Panc1 (cell line): ENCODE data around the gene ACOX1. TPM values are rescaled to one million over a fixed set of nuclear protein-coding genes. Genes with fewer than 3 reads are reported as not detected.
"Not testable (repeated sequence)": the region's sequence is repeated elsewhere in the genome, so short reads cannot be mapped to it uniquely, and the experiment has no call there.

Source experiments
- ATAC-seq: fragments of 200-7000 bp; cut with Tn5 transposase; 2 replicates; pipeline ENCODE4 v1.9.1; 2020; ENCODE audit warnings: mild to moderate bottlenecking, moderate library complexity
- BruUV-seq: library from RNA; stranded (reverse); fragments of 400-500 nt; replicated peaks from 2 replicates; lab custom pipeline; 2021; lab: Mats Ljungman, UMichigan
- CTCF ChIA-PET: fragments of 300-600 bp; sonication (Branson Sonifier 250); formaldehyde crosslinking; loops from one replicate; lab custom pipeline; 2022; ENCODE audit warnings: antibody characterized with exemption; lab: Charles Lee
- POLR2A ChIA-PET: fragments of 300-600 bp; sonication (Branson Sonifier 250); formaldehyde crosslinking; loops from one replicate; lab custom pipeline; 2022; ENCODE audit warnings: antibody characterized with exemption; lab: Charles Lee
- DNase-seq: peaks from one replicate; pipeline ENCODE4 v3.0.0-alpha.2; 2010; ENCODE audit warnings: low read depth, low spot score
- H3K27ac ChIP-seq: 2 replicates; pipeline ENCODE4 v1.5.1; 2011; ENCODE audit warnings: mild to moderate bottlenecking, low read length, inconsistent platforms
- H3K27me3 ChIP-seq: fragments of 200-500 bp; sonication (Bioruptor generic); 2 replicates; pipeline ENCODE4 v1.6.0; 2014; ENCODE audit warnings: low read length, inconsistent platforms; ENCODE audit not compliant: control insufficient read depth, insufficient read depth
- H3K36me3 ChIP-seq: fragments of 200-500 bp; sonication (Bioruptor generic); 2 replicates; pipeline ENCODE4 v1.5.1; 2014; ENCODE audit warnings: inconsistent platforms, mild to moderate bottlenecking, low read length, moderate library complexity; ENCODE audit not compliant: control insufficient read depth, insufficient read depth
- H3K4me1 ChIP-seq: 2 replicates; pipeline ENCODE4 v1.5.1; 2011; ENCODE audit warnings: inconsistent platforms, mild to moderate bottlenecking, low read length, moderate library complexity; ENCODE audit not compliant: control insufficient read depth, insufficient read depth
- H3K4me3 ChIP-seq, 2 experiments: 2 replicates each; pipeline ENCODE4 v1.5.1; 2011 to 2012; ENCODE audit warnings: low read depth in 2 of 2, low read length in 2 of 2, mild to moderate bottlenecking in 2 of 2, inconsistent platforms in 1 of 2, moderate library complexity in 1 of 2
- H3K9me3 ChIP-seq: fragments of 200-500 bp; sonication (Bioruptor generic); 2 replicates; pipeline ENCODE4 v1.5.1; 2014; ENCODE audit warnings: low read depth, mild to moderate bottlenecking, inconsistent platforms, low read length, moderate library complexity; ENCODE audit not compliant: control insufficient read depth, insufficient read depth
- CTCF ChIP-seq: fragments of 450-650 bp; IDR thresholded peaks from 2 replicates; pipeline ENCODE4 v1.5.1; 2017; ENCODE audit warnings: mild to moderate bottlenecking
- POLR2AphosphoS5 ChIP-seq: IDR thresholded peaks from 2 replicates; pipeline ENCODE4 v1.6.1; 2012; ENCODE audit warnings: mild to moderate bottlenecking, low read depth, low read length, moderate library complexity
- SIN3A ChIP-seq: IDR thresholded peaks from 2 replicates; pipeline ENCODE4 v1.6.1; 2012; ENCODE audit warnings: low read depth, mild to moderate bottlenecking, low read length, moderate library complexity, borderline replicate concordance; ENCODE audit not compliant: insufficient read depth
- TCF7L2 ChIP-seq: IDR thresholded peaks from 2 replicates; pipeline ENCODE4 v1.6.1; 2011; ENCODE audit warnings: mild to moderate bottlenecking, low read depth, low read length, inconsistent platforms
- in situ Hi-C: cut with HindIII; loops from 2 replicates; pipeline ENCODE4 v1.10.0; 2016; ENCODE audit warnings: low sequenced_read_pairs, low pct_unique_long_range_greater_than_20kb
- intact Hi-C: fragments of 100-400 bp; cut with micrococcal nuclease; formaldehyde crosslinking; loops from one replicate; pipeline ENCODE4 v1.10.0; 2022; ENCODE audit not compliant: unreplicated experiment
- total RNA-seq: library from RNA; stranded (reverse); gene quantifications from one replicate; pipeline ENCODE4 v1.2.1, GENCODE V29; 2021; ENCODE audit not compliant: unreplicated experiment
- TF ChIP-seq, protein P1 (sequence below), 2 experiments: IDR thresholded peaks; 2 replicates each; pipeline ENCODE4 v1.6.1; 2011 to 2012; ENCODE audit warnings: low read depth in 2 of 2, control low read depth in 1 of 2, low read length in 1 of 2, mild to moderate bottlenecking in 1 of 2, moderate library complexity in 1 of 2; ENCODE audit not compliant: insufficient read depth in 1 of 2

Gene ACOX1
- total RNA-seq, 1 experiment from 2014 or later, result 53.5 TPM

GRCh38 chr17:75975757-75976174 lies 3.2 kb downstream of the ACOX1 start:
- H3K9me3 ChIP-seq, result no peaks in the 10 kb centered on the region
- intact Hi-C loops, result no loop called here
- H3K27me3 ChIP-seq, result no peaks in the 10 kb centered on the region
- in situ Hi-C loops, result no loop called here
- CTCF ChIA-PET, result no interaction called here
- no peak overlapping the region for H3K4me3 ChIP-seq
- TF ChIP-seq POLR2AphosphoS5 (no peak), CTCF (no peak), SIN3A (no peak), TCF7L2 (no peak)
- TF ChIP-seq, protein P1, sequence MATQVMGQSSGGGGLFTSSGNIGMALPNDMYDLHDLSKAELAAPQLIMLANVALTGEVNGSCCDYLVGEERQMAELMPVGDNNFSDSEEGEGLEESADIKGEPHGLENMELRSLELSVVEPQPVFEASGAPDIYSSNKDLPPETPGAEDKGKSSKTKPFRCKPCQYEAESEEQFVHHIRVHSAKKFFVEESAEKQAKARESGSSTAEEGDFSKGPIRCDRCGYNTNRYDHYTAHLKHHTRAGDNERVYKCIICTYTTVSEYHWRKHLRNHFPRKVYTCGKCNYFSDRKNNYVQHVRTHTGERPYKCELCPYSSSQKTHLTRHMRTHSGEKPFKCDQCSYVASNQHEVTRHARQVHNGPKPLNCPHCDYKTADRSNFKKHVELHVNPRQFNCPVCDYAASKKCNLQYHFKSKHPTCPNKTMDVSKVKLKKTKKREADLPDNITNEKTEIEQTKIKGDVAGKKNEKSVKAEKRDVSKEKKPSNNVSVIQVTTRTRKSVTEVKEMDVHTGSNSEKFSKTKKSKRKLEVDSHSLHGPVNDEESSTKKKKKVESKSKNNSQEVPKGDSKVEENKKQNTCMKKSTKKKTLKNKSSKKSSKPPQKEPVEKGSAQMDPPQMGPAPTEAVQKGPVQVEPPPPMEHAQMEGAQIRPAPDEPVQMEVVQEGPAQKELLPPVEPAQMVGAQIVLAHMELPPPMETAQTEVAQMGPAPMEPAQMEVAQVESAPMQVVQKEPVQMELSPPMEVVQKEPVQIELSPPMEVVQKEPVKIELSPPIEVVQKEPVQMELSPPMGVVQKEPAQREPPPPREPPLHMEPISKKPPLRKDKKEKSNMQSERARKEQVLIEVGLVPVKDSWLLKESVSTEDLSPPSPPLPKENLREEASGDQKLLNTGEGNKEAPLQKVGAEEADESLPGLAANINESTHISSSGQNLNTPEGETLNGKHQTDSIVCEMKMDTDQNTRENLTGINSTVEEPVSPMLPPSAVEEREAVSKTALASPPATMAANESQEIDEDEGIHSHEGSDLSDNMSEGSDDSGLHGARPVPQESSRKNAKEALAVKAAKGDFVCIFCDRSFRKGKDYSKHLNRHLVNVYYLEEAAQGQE (IDR thresholded peaks at IDR 0.05; ENCODE audit: insufficient read depth in 1 of 2, low read depth in 2 of 2, low read length in 1 of 2), result no peak
- ATAC-seq (no peak), DNase-seq (no peak)
- H3K27ac ChIP-seq, result peak overlapping the region; percentile 55; the same call in 1 of the 2 replicates
- H3K36me3 ChIP-seq, result peaks cover 13% of the 10 kb centered on the region; the same call in 1 of the 2 replicates
- POLR2A ChIA-PET, result no interaction called here
- no TSS peak for BruUV-seq
- H3K4me1 ChIP-seq, result peaks cover 20% of the 10 kb centered on the region

- H3K27me3 ChIP-seq, CTCF ChIA-PET, H3K9me3 ChIP-seq, intact Hi-C loops, BruUV-seq, H3K4me3 ChIP-seq, in situ Hi-C loops, ATAC-seq, DNase-seq, H3K27ac ChIP-seq, POLR2A ChIA-PET: not testable (repeated sequence)
- peaks cover 13% of the 10 kb centered on the region; the same call in 1 of the 2 replicates for H3K36me3 ChIP-seq
- peaks cover 15% of the 10 kb centered on the region for H3K4me1 ChIP-seq
Observed at GRCh38 chr17:75975187-75975586, 3.8 kb downstream of the ACOX1 start.

- CTCF ChIA-PET, result no interaction called here
- POLR2A ChIA-PET, result no interaction called here
- no peak for ATAC-seq
- Histone ChIP-seq H3K4me3 (no peak overlapping the region), H3K4me1 (no peaks in the 10 kb centered on the region), H3K27me3 (no peaks in the 10 kb centered on the region), H3K27ac (no peak overlapping the region), H3K36me3 (peaks cover 7% of the 10 kb centered on the region; the same call in 1 of the 2 replicates), H3K9me3 (no peaks in the 10 kb centered on the region)
- no TSS peak for BruUV-seq
- in situ Hi-C loops (no loop called here), intact Hi-C loops (no loop called here)
- DNase-seq, result no peak
- TF ChIP-seq, protein P1 (IDR thresholded peaks at IDR 0.05; ENCODE audit: insufficient read depth in 1 of 2, low read depth in 2 of 2, low read length in 1 of 2), result no peak
- TF ChIP-seq POLR2AphosphoS5 (no peak), CTCF (no peak), SIN3A (no peak), TCF7L2 (no peak)
Observed at GRCh38 chr17:75970626-75971025, 8.3 kb downstream of the ACOX1 start.
